Breast epithelium (tissue), 4 donors: ENCODE measurements around the gene EFNB2. TPM values are rescaled to one million over a fixed set of nuclear protein-coding genes. Genes with fewer than 3 reads are reported as not detected.

Source experiments
- DNase-seq, 2 donors: peaks; one replicate each; pipeline ENCODE4 v3.0.0-alpha.2; 2019; ENCODE audit warnings: low spot score in 2 of 2
- H3K27ac ChIP-seq, 2 donors: fragments of 200-600 bp; sonication (generic) in 1 of 2; one replicate each; pipeline ENCODE4 v1.5.1; 2016 to 2019; ENCODE audit warnings: mild to moderate bottlenecking in 1 of 2
- H3K27me3 ChIP-seq, 2 donors: fragments of 200-600 bp; sonication (generic) in 1 of 2; one replicate each; pipeline versions ENCODE4 v1.5.1 to v1.6.0; 2017 to 2019; ENCODE audit warnings: control low read depth in 1 of 2, mild to moderate bottlenecking in 1 of 2
- H3K36me3 ChIP-seq: fragments of 200-600 bp; one replicate; pipeline ENCODE4 v1.5.1; 2019
- H3K4me1 ChIP-seq, 2 donors: fragments of 200-600 bp; sonication (generic); one replicate each; pipeline ENCODE4 v1.5.1; 2016 to 2019; ENCODE audit warnings: control low read depth in 1 of 2
- H3K4me3 ChIP-seq, 3 donors: fragments of 200-600 bp; sonication (generic); 1 replicate in 2 of 3; 2 replicates in 1 of 3; pipeline ENCODE4 v1.5.1; 2016 to 2019; ENCODE audit warnings: mild to moderate bottlenecking in 3 of 3, moderate library complexity in 2 of 3
- H3K9me3 ChIP-seq, 2 donors: fragments of 200-600 bp; sonication (generic) in 1 of 2; one replicate each; pipeline ENCODE4 v1.5.1; 2016 to 2019; ENCODE audit warnings: control low read depth in 1 of 2
- CTCF ChIP-seq, 3 donors: fragments of 450-650 bp; IDR thresholded peaks; one replicate each; pipeline ENCODE4 v1.5.1; 2016 to 2017; ENCODE audit warnings: antibody characterized with exemption in 3 of 3, mild to moderate bottlenecking in 3 of 3, moderate library complexity in 3 of 3
- POLR2A ChIP-seq: fragments of 450-650 bp; IDR thresholded peaks from one replicate; pipeline ENCODE4 v1.6.1; 2016; ENCODE audit warnings: antibody characterized with exemption, mild to moderate bottlenecking, moderate library complexity
- POLR2AphosphoS5 ChIP-seq, 3 donors: sonication (generic); formaldehyde crosslinking; IDR thresholded peaks; one replicate each; pipeline ENCODE4 v1.6.1; 2017; ENCODE audit warnings: antibody characterized with exemption in 3 of 3
- intact Hi-C: fragments of 100-400 bp; cut with DNase I; formaldehyde crosslinking; loops from one replicate; pipeline ENCODE4 v1.15.1; 2023; ENCODE audit warnings: low total_unique reads
- total RNA-seq, 3 donors: library from RNA; depleted of rRNA; stranded (reverse); fragments of >200 nt; gene quantifications; one replicate each; pipeline ENCODE4 v1.1.0, GENCODE V29; 2016

The EFNB2 gene
- total RNA-seq, 3 donors from 2014 or later: 9.4 to 15.7 (median 15.2) TPM

GRCh38 chr13:106570299-106570852 is 34.9 kb upstream of the EFNB2 start:
- no peak for TF ChIP-seq CTCF (IDR thresholded peaks at IDR 0.05)
- no peak for TF ChIP-seq POLR2AphosphoS5 (IDR thresholded peaks at IDR 0.05)
- no peak for TF ChIP-seq POLR2A

GRCh38 chr13:106569233-106570095 is 34.0 kb upstream of the EFNB2 start:
- H3K27me3 ChIP-seq: no peaks in the 10 kb centered on the region
- peaks cover 0 to 16% of the 10 kb centered on the region in 2 donors for H3K4me1 ChIP-seq
- H3K27ac ChIP-seq: no peak overlapping the region
- no peak for DNase-seq
- H3K36me3 ChIP-seq: no peaks in the 10 kb centered on the region
- TF ChIP-seq POLR2AphosphoS5 (IDR thresholded peaks at IDR 0.05): no peak
- intact Hi-C loops: no loop called here
- no peaks in the 10 kb centered on the region for H3K9me3 ChIP-seq
- no peak overlapping the region for H3K4me3 ChIP-seq

More at GRCh38 chr13:106570299-106570852, 34.9 kb upstream of the EFNB2 start:
- Histone ChIP-seq H3K36me3 (no peaks in the 10 kb centered on the region), H3K4me3 (no peak overlapping the region), H3K27ac (peak overlapping the region in 1 of 2 donors; percentile 22), H3K4me1 (peaks cover 0 to 6% of the 10 kb centered on the region in 2 donors), H3K9me3 (no peaks in the 10 kb centered on the region), H3K27me3 (no peaks in the 10 kb centered on the region)
- DNase-seq: peak; percentile 62 to 88
- intact Hi-C loops: no loop called here

GRCh38 chr13:106568299-106569003 is 33.0 kb upstream of the EFNB2 start:
- no peak for TF ChIP-seq POLR2AphosphoS5 (IDR thresholded peaks at IDR 0.05)
- no peak for TF ChIP-seq POLR2A
- no peak for TF ChIP-seq CTCF (IDR thresholded peaks at IDR 0.05)
- intact Hi-C loops: no loop called here
- Histone ChIP-seq H3K36me3 (no peaks in the 10 kb centered on the region), H3K4me1 (peaks cover 0 to 17% of the 10 kb centered on the region in 2 donors), H3K4me3 (peak overlapping the region; percentile 83 to 96 (median 89)), H3K9me3 (no peaks in the 10 kb centered on the region), H3K27me3 (no peaks in the 10 kb centered on the region), H3K27ac (peak overlapping the region; percentile 50 to 97)
- DNase-seq: no peak

GRCh38 chr13:106567474-106568298 is 32.2 kb upstream of the EFNB2 start, which contains the start of gene ARGLU1:
Gene ARGLU1, minus strand, starts transcription at chr13:106568137. Its CDS starts 218 bp downstream, at chr13:106567919.
- intact Hi-C loops: no loop called here
- Histone ChIP-seq H3K27ac (peak within 1 kb of the TSS; percentile 96 to 97), H3K36me3 (no peaks in the 10 kb centered on the region), H3K4me3 (peak within 1 kb of the TSS; percentile 83 to 96 (median 89)), H3K9me3 (no peaks in the 10 kb centered on the region), H3K27me3 (no peaks in the 10 kb centered on the region), H3K4me1 (peaks cover 0 to 17% of the 10 kb centered on the region in 2 donors)
- TF ChIP-seq POLR2A: peak; percentile 98
- TF ChIP-seq CTCF (IDR thresholded peaks at IDR 0.05): no peak
- peak; percentile 99 for TF ChIP-seq POLR2AphosphoS5 (IDR thresholded peaks at IDR 0.05)
- peak; percentile 85 to 94 for DNase-seq
